Caco-2 (cell line): Measurements from ENCODE around the gene NBEAL1. TPM values are rescaled to one million over a fixed set of nuclear protein-coding genes. Genes with fewer than 3 reads are reported as not detected.
A peak's percentile ranks its signal among the peaks of the same experiment; 100 is the strongest.

Experiments used
- BruUV-seq: library from RNA; stranded (reverse); fragments of 400-500 nt; replicated peaks from 2 replicates; lab custom pipeline; 2021; lab: Mats Ljungman, UMichigan
- CTCF ChIA-PET: fragments of 300-600 bp; sonication (Branson Sonifier 250); formaldehyde crosslinking; loops from one replicate; lab custom pipeline; 2022; ENCODE audit warnings: antibody characterized with exemption; lab: Charles Lee
- POLR2A ChIA-PET: fragments of 300-600 bp; sonication (Branson Sonifier 250); formaldehyde crosslinking; loops from one replicate; lab custom pipeline; 2022; ENCODE audit warnings: antibody characterized with exemption; lab: Charles Lee
- DNase-seq, 2 experiments: peaks; one replicate each; pipeline versions ENCODE4 v3.0.0 to v3.0.0-alpha.2; 2020 to 2022
- H3K27me3 ChIP-seq: replicated peaks from 2 replicates; pipeline ENCODE4 v1.6.0; 2011; ENCODE audit warnings: low read length; ENCODE audit not compliant: control insufficient read depth, insufficient read depth
- H3K36me3 ChIP-seq: 2 replicates; pipeline ENCODE4 v1.5.1; 2011; ENCODE audit warnings: low read length; ENCODE audit not compliant: control insufficient read depth, insufficient read depth
- H3K4me1 ChIP-seq: fragments of 250-450 bp; sonication (Bioruptor Pico); 2 replicates; pipeline ENCODE4 v1.5.1; 2020; ENCODE audit warnings: mild to moderate bottlenecking
- H3K4me3 ChIP-seq: 2 replicates; pipeline ENCODE4 v1.5.1; 2011; ENCODE audit warnings: low read depth, mild to moderate bottlenecking, control low read depth, low read length
- H3K9me3 ChIP-seq: fragments of 250-450 bp; sonication (Bioruptor Pico); 2 replicates; pipeline ENCODE4 v1.5.1; 2020; ENCODE audit warnings: mild to moderate bottlenecking, moderate library complexity
- H3K27ac Mint-ChIP-seq: one replicate; pipeline ENCODE4 v1.8.0; 2022; ENCODE audit warnings: mixed read lengths; ENCODE audit not compliant: unreplicated experiment
- H3K27me3 Mint-ChIP-seq: one replicate; pipeline ENCODE4 v1.8.0; 2022; ENCODE audit warnings: mixed read lengths; ENCODE audit not compliant: insufficient read depth, unreplicated experiment
- H3K36me3 Mint-ChIP-seq: one replicate; pipeline ENCODE4 v1.8.0; 2022; ENCODE audit warnings: mild to moderate bottlenecking, mixed read lengths; ENCODE audit not compliant: insufficient read depth, unreplicated experiment
- H3K4me1 Mint-ChIP-seq: one replicate; pipeline ENCODE4 v1.8.0; 2022; ENCODE audit warnings: low read depth, mixed read lengths; ENCODE audit not compliant: unreplicated experiment
- H3K4me3 Mint-ChIP-seq: one replicate; pipeline ENCODE4 v1.8.0; 2022; ENCODE audit warnings: mild to moderate bottlenecking, moderate library complexity, mixed read lengths; ENCODE audit not compliant: unreplicated experiment
- H3K9me3 Mint-ChIP-seq: one replicate; pipeline ENCODE4 v1.8.0; 2022; ENCODE audit warnings: mixed read lengths; ENCODE audit not compliant: unreplicated experiment
- intact Hi-C: fragments of 100-400 bp; cut with micrococcal nuclease; formaldehyde crosslinking; loops from one replicate; pipeline ENCODE4 v1.10.0; 2022; ENCODE audit not compliant: unreplicated experiment
- total RNA-seq: library from RNA; stranded (reverse); gene quantifications from 2 replicates; pipeline ENCODE4 v1.2.3, GENCODE V29; 2022
- TF ChIP-seq, protein P1 (sequence below), 2 experiments: fragments of 200-600 bp in 1 of 2; IDR thresholded peaks; 1 replicate in 1 of 2; 2 replicates in 1 of 2; pipeline versions ENCODE4 v1.5.1 to v1.8.0; 2011 to 2022; ENCODE audit warnings: antibody characterized with exemption in 1 of 2, control low read depth in 1 of 2, inconsistent platforms in 1 of 2, low read depth in 1 of 2, low read length in 1 of 2, mild to moderate bottlenecking in 1 of 2, moderate library complexity in 1 of 2; ENCODE audit not compliant: insufficient read depth in 1 of 2, severe bottlenecking in 1 of 2, unreplicated experiment in 1 of 2

NBEAL1 gene
- total RNA-seq, 1 experiment from 2014 or later: 44.1 TPM

DNA sequence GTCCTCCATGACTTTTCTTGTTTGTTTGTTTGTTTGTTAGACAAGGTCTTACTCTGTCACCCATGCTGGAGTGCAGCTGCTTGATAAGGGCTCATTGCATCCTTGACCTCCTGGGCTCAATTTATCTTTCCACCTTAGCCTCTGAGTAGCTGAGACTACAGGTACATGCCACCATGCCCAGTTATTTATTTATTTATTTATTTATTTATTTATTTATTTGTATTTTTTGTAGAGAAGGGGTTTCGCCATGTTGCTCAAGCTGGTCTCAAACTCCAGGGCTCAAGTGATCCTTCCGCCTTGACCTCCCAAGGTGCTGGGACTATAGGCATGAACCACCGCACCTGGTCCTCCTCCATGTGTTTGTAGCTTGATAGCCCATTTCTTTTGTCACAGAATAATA lies 37.9 kb downstream of the NBEAL1 start:
- no peak overlapping the region for H3K27ac Mint-ChIP-seq
- TF ChIP-seq, protein P1, sequence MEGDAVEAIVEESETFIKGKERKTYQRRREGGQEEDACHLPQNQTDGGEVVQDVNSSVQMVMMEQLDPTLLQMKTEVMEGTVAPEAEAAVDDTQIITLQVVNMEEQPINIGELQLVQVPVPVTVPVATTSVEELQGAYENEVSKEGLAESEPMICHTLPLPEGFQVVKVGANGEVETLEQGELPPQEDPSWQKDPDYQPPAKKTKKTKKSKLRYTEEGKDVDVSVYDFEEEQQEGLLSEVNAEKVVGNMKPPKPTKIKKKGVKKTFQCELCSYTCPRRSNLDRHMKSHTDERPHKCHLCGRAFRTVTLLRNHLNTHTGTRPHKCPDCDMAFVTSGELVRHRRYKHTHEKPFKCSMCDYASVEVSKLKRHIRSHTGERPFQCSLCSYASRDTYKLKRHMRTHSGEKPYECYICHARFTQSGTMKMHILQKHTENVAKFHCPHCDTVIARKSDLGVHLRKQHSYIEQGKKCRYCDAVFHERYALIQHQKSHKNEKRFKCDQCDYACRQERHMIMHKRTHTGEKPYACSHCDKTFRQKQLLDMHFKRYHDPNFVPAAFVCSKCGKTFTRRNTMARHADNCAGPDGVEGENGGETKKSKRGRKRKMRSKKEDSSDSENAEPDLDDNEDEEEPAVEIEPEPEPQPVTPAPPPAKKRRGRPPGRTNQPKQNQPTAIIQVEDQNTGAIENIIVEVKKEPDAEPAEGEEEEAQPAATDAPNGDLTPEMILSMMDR (IDR thresholded peaks at IDR 0.05; ENCODE audit: insufficient read depth in 1 of 2, low read depth in 1 of 2, low read length in 1 of 2, severe bottlenecking in 1 of 2, unreplicated experiment in 1 of 2): no peak
- intact Hi-C loops: no loop called here
- no peaks in the 10 kb centered on the region for H3K9me3 ChIP-seq
- H3K4me1 ChIP-seq: no peaks in the 10 kb centered on the region
- no peak overlapping the region for H3K4me3 Mint-ChIP-seq
- CTCF ChIA-PET: no interaction called here
- H3K27me3 Mint-ChIP-seq: no peaks in the 10 kb centered on the region
- no peaks in the 10 kb centered on the region for H3K4me1 Mint-ChIP-seq
- no peak for DNase-seq
- POLR2A ChIA-PET: no interaction called here
- no peak overlapping the region for H3K4me3 ChIP-seq
- BruUV-seq: no TSS peak
- peaks cover 52% of the 10 kb centered on the region for H3K36me3 Mint-ChIP-seq
- H3K9me3 Mint-ChIP-seq: no peaks in the 10 kb centered on the region
- H3K36me3 ChIP-seq: no peaks in the 10 kb centered on the region; the same call in none of the 2 replicates
- no peaks in the 10 kb centered on the region for H3K27me3 ChIP-seq

DNA sequence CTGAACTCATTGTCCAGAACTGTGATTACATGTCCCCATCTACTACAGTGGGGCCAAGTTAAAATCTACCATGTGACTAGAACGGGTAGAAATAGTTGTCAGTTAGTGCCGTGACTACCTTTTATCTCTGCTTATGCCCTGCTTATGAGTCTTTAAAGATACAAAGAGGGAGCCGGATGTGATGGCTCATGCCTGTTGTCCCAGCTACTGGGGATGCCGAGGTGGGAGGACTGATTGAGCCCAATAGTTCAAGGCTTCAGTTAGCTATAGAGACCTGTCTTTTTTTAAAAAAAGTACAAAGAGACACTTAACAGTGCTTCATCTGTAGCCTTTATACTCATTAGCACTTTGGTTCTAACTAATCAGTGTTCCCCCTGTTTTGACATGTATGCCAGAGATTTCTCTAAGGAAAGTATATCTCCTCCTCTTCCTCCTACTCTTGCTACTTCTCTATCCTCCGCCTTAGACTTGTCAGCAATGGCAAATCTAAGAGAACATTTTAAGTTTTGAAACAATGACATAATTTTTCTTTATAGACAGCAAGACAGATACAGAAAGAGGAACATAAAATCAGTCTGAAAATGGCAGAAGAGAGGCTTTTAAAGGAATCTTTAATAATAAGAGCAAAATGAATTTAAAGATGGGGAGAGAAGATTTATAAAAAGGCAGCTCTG lies 45.0 kb downstream of the NBEAL1 start:
- Mint-ChIP-seq H3K36me3 (peaks cover 73% of the 10 kb centered on the region), H3K4me3 (peak overlapping the region; percentile 46), H3K4me1 (peaks cover 27% of the 10 kb centered on the region), H3K27me3 (no peaks in the 10 kb centered on the region), H3K9me3 (peaks cover 9% of the 10 kb centered on the region), H3K27ac (peak overlapping the region; percentile 92)
- Histone ChIP-seq H3K9me3 (no peaks in the 10 kb centered on the region), H3K4me3 (no peak overlapping the region), H3K4me1 (peaks cover 25% of the 10 kb centered on the region), H3K27me3 (no peaks in the 10 kb centered on the region), H3K36me3 (no peaks in the 10 kb centered on the region; the same call in none of the 2 replicates)
- no peak for DNase-seq
- intact Hi-C loops: loop anchor here (2.0 kb wide), 1 partner anchor 45 kb away; the partner anchor contains the start of gene NBEAL1
- CTCF ChIA-PET: no interaction called here
- POLR2A ChIA-PET: no interaction called here
- TF ChIP-seq, protein P1 (IDR thresholded peaks at IDR 0.05; ENCODE audit: insufficient read depth in 1 of 2, low read depth in 1 of 2, low read length in 1 of 2, severe bottlenecking in 1 of 2, unreplicated experiment in 1 of 2): no peak
- BruUV-seq: no TSS peak

DNA sequence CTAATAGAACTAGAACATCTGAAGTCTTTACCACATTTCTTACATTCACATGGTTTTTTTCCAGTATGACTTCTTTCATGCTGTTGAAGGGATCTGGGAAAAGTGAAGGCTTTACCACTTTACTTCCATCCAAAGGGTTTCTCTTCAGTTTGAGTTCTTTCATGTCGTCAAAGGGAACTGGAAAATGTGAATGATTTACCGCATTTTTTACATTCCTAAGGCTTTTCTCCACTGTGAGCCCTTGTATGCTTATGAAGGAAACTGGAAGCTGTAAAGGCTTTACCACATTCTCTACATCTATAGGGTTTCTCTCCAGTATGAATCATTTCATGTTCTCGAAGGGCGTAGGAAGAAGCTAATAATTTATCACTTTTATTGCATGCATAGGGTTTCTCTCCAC lies 46.7 kb downstream of the NBEAL1 start:
- H3K36me3 ChIP-seq: peaks cover 2% of the 10 kb centered on the region; the same call in 1 of the 2 replicates
- POLR2A ChIA-PET: interaction anchor here (0.6 to 1.0 kb wide), 2 partner anchors 47 to 150 kb away, joined by 4 to 5 read pairs; partner anchors contain the start of genes NBEAL1 and WDR12

More for the DNA sequence above, 46.7 kb downstream of the NBEAL1 start:
- Mint-ChIP-seq H3K27me3 (no peaks in the 10 kb centered on the region), H3K36me3 (peaks cover 80% of the 10 kb centered on the region), H3K27ac (peak overlapping the region; percentile 94), H3K4me3 (peak overlapping the region; percentile 66), H3K4me1 (peaks cover 27% of the 10 kb centered on the region), H3K9me3 (peaks cover 9% of the 10 kb centered on the region)
- Histone ChIP-seq H3K9me3 (no peaks in the 10 kb centered on the region), H3K4me3 (no peak overlapping the region), H3K27me3 (no peaks in the 10 kb centered on the region), H3K4me1 (peaks cover 28% of the 10 kb centered on the region)
- TF ChIP-seq, protein P1 (IDR thresholded peaks at IDR 0.05; ENCODE audit: insufficient read depth in 1 of 2, low read depth in 1 of 2, low read length in 1 of 2, severe bottlenecking in 1 of 2, unreplicated experiment in 1 of 2): no peak
- BruUV-seq: no TSS peak
- CTCF ChIA-PET: interaction anchor here (0.7 kb wide), 1 partner anchor 90 kb away, joined by 3 read pairs; no protein-coding TSS in a partner anchor
- DNase-seq: peak in 1 of 2 experiments; percentile 67
- intact Hi-C loops: loop anchor here (2.0 kb wide), 1 partner anchor 47 kb away; the partner anchor contains the start of gene NBEAL1
